Thyroid gland (tissue), 4 donors: ENCODE results near the gene MLC1.

ENCODE experiments used
- POLR2A ChIP-seq, 2 donors: fragments of 450-650 bp; IDR thresholded peaks; one replicate each; pipeline ENCODE4 v1.6.1; 2017; ENCODE audit warnings: antibody characterized with exemption in 2 of 2, mild to moderate bottlenecking in 2 of 2, moderate library complexity in 1 of 2
- TF ChIP-seq, protein P1 (sequence below), 6 experiments: fragments of 200-600 bp in 3 of 6; fragments of 450-650 bp in 3 of 6; sonication (generic) in 3 of 6; IDR thresholded peaks; one replicate each; pipeline ENCODE4 v1.5.1; 2016 to 2019; ENCODE audit warnings: antibody characterized with exemption in 6 of 6, mild to moderate bottlenecking in 2 of 6, inconsistent platforms in 1 of 6, moderate library complexity in 1 of 6

DNA sequence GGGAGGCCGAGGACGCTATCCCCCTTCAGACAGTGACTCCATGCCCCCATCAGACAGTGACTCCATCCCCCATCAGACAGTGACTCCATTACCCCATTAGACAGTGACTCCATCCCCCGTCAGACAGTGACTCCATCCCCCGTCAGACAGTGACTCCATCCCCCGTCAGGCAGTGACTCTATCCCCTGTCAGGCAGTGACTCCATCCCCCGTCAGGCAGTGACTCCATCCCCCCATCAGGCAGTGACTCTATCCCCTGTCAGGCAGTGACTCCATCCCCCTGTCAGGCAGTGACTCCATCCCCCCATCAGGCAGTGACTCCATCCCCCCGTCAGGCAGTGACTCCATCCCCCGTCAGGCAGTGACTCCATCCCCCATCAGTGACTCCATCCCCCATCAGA is 18.0 kb downstream of the MLC1 start:
- TF ChIP-seq, protein P1, sequence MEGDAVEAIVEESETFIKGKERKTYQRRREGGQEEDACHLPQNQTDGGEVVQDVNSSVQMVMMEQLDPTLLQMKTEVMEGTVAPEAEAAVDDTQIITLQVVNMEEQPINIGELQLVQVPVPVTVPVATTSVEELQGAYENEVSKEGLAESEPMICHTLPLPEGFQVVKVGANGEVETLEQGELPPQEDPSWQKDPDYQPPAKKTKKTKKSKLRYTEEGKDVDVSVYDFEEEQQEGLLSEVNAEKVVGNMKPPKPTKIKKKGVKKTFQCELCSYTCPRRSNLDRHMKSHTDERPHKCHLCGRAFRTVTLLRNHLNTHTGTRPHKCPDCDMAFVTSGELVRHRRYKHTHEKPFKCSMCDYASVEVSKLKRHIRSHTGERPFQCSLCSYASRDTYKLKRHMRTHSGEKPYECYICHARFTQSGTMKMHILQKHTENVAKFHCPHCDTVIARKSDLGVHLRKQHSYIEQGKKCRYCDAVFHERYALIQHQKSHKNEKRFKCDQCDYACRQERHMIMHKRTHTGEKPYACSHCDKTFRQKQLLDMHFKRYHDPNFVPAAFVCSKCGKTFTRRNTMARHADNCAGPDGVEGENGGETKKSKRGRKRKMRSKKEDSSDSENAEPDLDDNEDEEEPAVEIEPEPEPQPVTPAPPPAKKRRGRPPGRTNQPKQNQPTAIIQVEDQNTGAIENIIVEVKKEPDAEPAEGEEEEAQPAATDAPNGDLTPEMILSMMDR (IDR thresholded peaks at IDR 0.05) = no peak
- no peak for TF ChIP-seq POLR2A (IDR thresholded peaks at IDR 0.05)
